Stimulated activated CD4-positive, alpha-beta T cell treated with anti-CD3 and anti-CD28 coated beads, Interleukin-4, amount 100 ng/mL, for 48 hours (primary cell): Measurements from ENCODE around the gene FCRL6.
A peak's percentile ranks its signal among the peaks of the same experiment; 100 is the strongest.

Experiments used
- DNase-seq, 2 donors: peaks; one replicate each; pipeline ENCODE4 v3.0.0-alpha.2; 2020; ENCODE audit warnings: low read depth in 2 of 2

Gene FCRL6

GRCh38 chr1:159835356-159835755 lies 33.2 kb downstream of the FCRL6 start:
- DNase-seq: no peak

DNA sequence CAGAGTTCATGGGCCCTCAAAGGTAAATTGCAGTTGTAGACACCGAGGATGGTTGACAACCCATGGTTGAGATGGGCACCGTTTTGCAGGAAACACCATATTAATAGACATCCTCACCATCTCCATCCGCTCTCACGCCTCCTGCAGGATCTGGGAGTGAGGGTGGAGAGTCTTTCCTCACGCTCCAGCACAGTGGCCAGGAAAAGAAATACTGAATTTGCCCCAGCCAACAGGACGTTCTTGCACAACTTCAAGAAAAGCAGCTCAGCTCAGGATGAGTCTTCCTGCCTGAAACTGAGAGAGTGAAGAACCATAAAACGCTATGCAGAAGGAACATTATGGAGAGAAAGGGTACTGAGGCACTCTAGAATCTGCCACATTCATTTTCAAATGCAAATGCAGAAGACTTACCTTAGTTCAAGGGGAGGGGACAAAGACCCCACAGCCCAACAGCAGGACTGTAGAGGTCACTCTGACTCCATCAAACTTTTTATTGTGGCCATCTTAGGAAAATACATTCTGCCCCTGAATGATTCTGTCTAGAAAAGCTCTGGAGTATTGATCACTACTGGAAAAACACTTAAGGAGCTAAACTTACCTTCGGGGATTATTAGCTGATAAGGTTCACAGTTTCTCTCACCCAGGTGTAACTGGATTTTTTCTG lies 33.8 kb downstream of the FCRL6 start:
- DNase-seq: no peak

GRCh38 chr1:159838715-159839114 lies 36.6 kb downstream of the FCRL6 start:
- DNase-seq: no peak

DNA sequence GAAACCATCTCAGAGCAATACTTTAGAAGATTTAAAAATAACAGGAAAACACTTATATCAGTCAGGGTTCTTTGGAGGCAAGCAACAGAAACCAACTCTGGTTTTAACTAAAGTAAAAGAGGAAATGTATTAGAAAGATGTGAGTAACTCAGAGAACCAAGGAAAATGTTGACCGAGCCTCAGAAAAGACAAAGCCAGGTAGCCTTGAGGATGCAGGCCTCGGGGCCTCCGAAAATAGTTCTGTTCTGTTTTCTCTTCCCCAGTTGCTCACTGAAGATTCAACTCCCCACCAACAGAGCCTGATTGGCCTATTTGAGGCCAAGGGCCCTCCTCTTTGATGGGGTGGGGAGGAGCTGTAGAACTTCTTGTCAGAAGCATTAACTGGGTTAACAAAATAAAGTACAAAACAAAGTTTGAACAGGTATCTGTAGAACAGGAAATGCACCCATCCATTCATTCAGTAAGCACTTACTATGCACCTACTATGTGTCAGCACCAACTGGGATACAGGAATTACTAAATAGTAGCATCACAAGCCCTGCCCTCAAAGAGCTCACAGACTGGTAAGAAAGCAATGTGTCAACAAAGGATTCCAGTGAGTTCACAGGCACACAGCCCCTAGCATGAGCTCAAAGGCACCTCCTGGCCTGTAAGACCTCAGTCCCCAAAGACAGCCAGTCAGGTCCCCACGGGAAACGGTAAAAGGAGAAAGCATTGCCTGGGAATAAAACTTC lies 37.1 kb downstream of the FCRL6 start:
- DNase-seq: no peak

GRCh38 chr1:159841749-159842148 lies 39.6 kb downstream of the FCRL6 start:
- no peak for DNase-seq

DNA sequence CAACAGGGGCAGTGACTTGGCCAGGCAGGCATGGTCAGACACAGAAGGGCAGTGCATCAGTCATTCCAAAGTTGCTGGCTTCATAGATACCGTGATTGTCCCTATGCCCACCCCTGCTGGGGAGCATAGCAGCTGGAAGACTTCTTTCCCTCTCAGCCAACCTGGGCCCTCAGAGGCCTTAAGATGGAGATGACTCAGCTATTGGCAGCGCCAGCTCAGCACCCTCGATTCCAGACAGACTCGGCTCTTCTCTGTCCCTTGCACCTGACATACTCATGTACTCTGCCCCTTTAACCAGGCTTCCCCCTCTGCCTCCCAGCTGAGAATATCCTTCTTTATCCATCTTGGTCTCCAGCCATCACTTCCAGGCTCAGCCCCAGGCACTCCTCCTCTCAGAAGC lies 41.3 kb downstream of the FCRL6 start:
- no peak for DNase-seq

- no peak for DNase-seq
These were observed 43.8 kb downstream of the FCRL6 start for GRCh38 chr1:159845751-159846629.

DNA sequence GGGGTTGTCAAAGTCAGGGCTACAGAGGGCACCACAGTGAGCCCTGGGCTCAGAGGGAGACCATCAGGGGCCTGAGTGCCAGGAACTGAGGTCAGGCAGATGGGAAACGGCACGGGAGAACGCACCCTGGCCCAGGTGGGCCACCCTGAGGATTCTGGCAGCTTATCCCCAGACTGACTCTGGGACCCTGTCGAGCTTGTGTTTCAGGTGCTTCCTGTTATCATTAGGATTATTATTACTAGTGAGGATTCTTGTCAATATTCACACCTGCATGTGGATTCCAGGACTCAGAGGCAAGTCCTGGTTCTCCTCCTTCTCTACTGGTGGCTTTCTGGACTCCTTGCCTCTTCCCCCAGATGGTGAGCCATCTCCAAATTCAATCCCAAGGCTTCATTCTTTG lies 45.1 kb downstream of the FCRL6 start:
- DNase-seq: no peak

GRCh38 chr1:159848326-159848725 lies 46.2 kb downstream of the FCRL6 start:
- no peak for DNase-seq

GRCh38 chr1:159849626-159850366 lies 47.6 kb downstream of the FCRL6 start:
- no peak for DNase-seq

- no peak for DNase-seq
These were observed 49.2 kb downstream of the FCRL6 start for GRCh38 chr1:159851407-159851806.

- DNase-seq: no peak
These were observed 51.4 kb downstream of the FCRL6 start for GRCh38 chr1:159853417-159854115.

- DNase-seq: peak in 1 of 2 donors; percentile 25
These were observed 52.0 kb downstream of the FCRL6 start for GRCh38 chr1:159854116-159854692.

DNA sequence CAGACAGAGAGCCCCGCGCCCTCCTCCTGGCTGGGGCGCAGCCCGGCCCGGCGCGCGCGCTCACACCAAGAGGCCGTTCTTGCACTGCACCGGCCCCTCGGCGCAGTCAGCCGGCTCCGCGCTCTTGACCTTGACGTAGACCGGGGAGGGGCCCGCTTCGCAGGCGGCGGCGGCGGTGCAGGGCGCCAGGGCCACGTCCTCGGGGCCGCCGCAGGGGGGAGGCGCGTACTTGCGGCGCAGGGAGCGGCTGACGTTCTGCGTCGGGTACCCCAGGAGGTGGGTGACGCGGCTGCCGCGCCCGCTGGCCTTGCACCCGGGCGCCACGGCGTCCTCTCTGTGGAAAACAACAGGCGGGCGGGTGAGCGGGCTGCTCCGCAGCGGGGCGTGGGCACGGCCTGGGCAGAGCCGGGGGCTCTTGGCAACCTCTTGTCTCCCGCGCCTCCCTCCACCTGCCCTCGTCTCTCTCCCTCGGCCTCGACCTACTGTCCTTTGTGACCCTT lies 52.6 kb downstream of the FCRL6 start:
- DNase-seq: peak; percentile 61 to 73

DNA sequence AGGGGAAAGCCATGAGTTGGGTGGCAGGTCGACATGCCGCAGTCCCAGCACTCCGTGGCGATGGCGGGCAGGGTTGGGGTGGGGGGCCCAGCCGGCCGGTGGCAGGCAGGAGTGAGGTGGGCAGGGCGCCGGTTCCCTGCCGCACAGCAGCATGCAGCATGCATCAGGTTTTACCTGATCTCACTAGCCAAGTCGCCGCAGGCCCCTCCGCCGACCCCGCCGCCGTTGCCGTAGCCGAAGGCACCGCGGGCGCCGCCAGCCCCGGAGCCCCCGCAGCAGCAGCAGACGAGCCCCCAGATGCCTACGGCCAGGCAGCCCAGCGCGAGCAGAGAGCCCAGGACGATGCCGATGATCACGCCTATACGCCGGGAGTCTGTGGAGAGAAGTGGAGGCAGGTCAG lies 53.5 kb downstream of the FCRL6 start:
- DNase-seq: no peak

DNA sequence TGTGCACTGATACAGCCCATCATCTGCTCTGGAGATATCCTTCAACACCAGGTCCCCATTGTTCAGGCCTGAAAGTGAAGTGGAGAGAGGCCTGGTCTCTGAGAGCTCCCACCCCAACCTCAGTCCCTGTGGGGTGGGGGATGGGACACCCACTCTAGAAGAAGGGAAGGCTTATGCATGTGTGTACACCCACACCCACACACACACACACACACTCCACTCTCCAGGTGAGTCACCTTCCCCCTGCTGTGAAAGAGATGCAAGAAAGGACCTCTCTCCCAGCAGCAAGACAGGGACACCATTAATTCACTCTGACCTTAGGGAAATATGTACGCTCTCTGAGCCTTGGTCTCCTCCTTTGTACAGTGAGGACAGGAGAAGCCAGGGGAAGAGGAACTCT lies 54.4 kb downstream of the FCRL6 start:
- no peak for DNase-seq

DNA sequence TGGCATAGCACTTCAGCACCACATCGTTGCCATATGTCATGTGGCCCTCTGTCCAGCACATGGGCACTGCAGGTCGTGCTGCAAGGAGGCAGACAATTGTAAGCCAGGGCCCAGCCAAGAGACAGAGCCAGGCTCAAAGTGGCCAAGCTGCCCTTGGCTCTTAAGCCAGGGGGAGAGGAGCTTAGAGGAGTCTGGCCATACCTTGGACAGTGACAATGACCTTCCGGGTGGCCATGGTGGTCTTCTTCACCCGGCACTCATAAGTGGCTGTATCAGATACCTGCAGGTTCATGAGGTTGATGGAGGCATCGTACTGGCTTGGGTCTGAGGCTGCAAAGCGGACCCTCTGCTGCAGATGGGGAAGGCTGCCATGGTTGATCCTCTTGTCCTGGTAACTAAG lies 55.7 kb downstream of the FCRL6 start:
- DNase-seq: no peak

DNA sequence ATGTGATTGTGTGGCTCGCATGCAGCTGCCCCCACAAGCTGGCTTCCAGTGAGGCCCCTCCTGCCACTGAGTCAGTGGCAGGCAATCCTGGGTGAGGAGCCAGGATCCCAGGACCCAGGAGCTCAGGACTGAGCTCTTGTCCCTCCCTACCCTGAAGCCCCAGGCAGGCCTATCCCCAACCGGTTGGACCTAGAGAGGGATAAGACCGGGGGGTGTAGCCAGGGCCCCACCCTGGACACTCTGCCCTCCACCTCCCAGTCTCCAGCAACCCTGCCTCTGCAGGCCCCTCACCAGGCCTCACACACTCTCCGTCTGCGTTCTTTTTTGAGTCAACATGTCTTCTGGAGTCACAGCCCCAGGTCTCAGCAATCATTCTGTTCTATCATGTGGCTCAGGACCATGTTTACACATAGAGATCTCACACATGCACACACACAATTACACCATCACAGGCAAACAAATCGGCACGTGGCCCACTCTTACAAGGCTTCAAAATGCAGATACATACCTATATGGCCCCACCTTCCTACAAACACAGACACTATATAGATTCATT lies 57.7 kb downstream of the FCRL6 start:
- no peak for DNase-seq

GRCh38 chr1:159860456-159860855 lies 58.3 kb downstream of the FCRL6 start:
- DNase-seq: no peak

DNA sequence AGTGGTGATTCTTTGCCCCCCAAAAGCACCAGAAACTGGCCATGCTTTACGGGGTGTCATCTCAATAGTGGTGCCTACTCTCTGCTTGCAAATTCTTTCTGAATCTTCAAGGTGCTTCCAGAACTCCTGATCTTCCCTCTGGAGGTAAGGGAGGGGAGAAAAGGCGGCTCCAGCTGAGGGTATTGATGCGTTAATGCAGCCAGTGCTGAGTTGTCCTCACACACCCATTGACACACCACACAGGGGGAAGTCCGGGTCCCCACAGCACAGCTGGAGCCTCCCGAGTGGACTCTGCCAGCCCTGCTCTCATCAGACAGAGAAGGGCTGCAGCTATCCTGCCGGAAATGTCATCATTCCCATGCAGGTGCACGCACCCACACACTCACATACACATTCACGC lies 59.1 kb downstream of the FCRL6 start:
- DNase-seq: no peak
